ENCODE results near the gene FIBIN.
"Not testable (repeated sequence)": the region's sequence is repeated elsewhere in the genome, so short reads cannot be mapped to it uniquely, and the experiment has no call there.

Gene FIBIN

GRCh38 chr11:26993965-26994457 lies at the start of gene FIBIN:
Gene FIBIN, plus strand, starts transcription at chr11:26994112. Its CDS starts 415 bp downstream, at chr11:26994527.
- DNase-seq = peak; percentile 48

DNA sequence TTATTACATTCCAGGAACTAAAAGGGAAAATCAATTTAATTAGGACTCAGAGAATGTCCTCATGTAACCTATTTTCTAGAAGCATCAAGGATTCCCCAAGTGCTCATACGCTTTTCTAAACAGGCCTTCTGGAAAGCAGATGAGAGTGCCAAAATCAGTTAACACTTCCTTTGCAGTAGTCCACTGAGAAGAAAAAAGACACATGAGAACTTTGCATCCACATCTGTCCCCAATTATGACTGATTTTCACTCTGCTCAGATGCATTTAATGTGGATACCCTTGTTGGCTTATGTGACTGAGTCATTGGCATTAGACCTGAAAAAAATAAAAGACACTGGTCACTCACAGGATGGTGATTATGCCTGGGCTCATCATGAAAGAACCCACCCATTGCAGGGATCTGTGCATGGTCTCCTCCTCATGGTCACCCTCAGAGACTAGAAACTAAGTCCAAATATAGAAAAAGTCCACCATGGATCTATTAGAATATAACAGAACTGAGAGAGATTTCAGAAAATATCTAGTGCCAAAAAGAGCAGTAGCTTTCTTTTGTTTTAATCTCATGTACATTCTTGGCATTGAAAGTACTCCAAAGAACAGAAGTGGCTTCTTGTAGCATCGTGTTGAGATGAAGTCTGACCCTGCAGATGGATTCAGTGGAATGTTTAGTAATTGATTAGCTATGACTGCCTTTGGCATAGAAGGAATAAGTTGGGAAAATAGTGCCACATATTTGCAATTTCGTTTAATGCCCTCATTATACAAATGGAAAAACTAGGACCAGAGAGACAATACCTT lies 48.8 kb upstream of the FIBIN start:
- peak; percentile 73 for DNase-seq

GRCh38 chr11:26946257-26946716 lies 47.6 kb upstream of the FIBIN start:
- DNase-seq = peak; percentile 73

- peak; percentile 98 for DNase-seq
Observed at GRCh38 chr11:26947379-26947844, 46.5 kb upstream of the FIBIN start.

- peak; percentile 66 for DNase-seq
Observed at GRCh38 chr11:26947904-26948639, 45.8 kb upstream of the FIBIN start.

GRCh38 chr11:26948881-26949280 lies 45.0 kb upstream of the FIBIN start:
- no peak for DNase-seq

DNA sequence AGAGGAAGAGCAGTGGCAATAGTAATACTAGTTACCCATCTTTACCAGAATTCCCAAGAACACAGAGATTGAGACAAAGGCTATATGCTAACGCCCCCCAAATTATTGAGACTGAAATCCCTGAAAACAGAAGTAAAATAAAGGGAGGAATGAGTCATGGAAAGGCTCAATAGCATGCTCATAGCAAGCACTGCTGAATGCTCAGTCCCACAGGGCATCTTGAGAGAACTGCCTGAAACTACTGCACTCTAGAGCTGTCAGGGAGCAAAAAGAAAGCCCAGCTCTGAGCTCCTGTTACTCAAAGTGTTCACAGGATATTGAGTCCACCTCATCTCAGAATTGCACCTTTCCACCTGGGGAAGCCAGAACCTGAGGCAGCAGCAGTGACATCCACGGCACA lies 44.1 kb upstream of the FIBIN start:
- peak; percentile 16 for DNase-seq

GRCh38 chr11:26950260-26950719 lies 43.6 kb upstream of the FIBIN start:
- peak; percentile 73 for DNase-seq

GRCh38 chr11:26951809-26952515 lies 42.0 kb upstream of the FIBIN start:
- DNase-seq = no peak

GRCh38 chr11:26953770-26954392 lies 40.0 kb upstream of the FIBIN start:
- peak; percentile 29 for DNase-seq

GRCh38 chr11:26958005-26958701 lies 35.8 kb upstream of the FIBIN start:
- DNase-seq = no peak

DNA sequence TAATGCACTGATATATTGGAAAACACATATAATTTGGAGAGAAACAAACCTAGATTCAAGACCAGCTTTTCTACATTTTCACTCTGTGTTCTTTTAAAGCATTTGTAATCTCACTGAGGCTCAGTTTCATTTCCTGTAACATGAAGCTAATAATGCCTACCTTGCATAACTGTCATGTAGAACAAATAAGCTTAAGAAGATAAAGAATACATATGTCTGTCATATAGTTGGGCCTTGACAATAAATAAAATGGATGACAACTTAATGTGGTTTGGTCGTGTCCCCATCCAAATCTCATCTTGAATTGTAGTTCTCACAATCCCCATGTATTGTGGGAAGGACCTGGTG lies 35.2 kb upstream of the FIBIN start:
- DNase-seq = no peak

DNA sequence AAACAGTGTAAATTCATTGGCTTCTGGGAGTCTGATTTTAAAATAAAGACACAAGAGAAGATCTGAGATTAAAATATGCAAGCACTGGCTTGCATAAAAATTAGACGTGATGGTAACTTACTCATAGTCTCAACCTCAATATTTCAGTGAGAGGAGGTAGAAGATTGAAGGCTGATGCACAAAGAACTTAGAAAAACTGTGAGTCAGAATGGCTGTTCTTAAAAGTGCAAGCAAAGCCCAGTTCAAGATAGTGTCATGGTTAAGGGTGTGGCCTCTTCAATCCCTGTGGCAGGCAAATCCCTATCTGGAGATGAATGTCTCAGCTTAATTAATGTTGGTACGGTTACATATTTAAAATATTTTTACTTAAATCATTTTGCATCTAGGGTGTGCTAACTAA lies 33.6 kb upstream of the FIBIN start:
- peak; percentile 42 for DNase-seq

- DNase-seq = no peak
Observed at GRCh38 chr11:26963764-26964163, 30.1 kb upstream of the FIBIN start.

DNA sequence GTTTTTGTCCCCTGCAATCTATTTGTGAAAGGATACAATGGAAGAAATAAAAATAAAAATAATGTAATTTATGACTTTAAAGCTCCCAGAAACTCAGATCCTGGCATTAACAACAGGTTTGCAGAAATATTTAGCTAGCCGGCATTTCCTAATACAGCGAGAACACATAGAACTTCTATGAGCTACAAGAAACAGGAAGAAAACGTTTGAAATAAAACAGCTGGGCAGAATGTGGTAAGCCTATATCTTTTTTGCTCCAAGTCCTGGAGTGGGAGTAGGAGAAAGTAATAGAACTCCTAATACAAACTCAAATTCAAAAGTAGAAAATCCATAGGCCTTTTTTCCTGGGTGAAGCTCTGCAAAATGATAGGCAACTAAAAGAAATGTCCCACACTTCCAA lies 29.6 kb upstream of the FIBIN start:
- DNase-seq = no peak

GRCh38 chr11:26964847-26965485 lies 28.9 kb upstream of the FIBIN start:
- DNase-seq = not testable (repeated sequence)

DNA sequence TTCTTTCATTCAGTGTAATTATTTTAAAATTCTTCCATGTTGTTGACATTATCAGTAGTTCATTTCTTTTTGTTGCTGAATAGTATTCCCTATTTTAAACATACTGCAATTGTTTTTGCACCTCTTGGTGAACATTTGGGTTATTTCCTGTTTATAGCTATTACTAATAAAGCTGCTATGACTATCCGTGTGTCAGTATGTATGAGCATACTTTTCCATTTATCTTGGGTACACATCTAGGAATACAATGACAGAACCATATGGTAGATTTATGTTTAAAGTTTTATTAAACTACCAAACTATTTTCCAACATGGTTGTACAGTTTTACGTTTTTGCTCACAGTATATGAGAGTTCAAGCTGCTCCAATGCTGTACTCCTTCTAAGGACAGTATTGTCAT lies 22.0 kb upstream of the FIBIN start:
- peak; percentile 59 for DNase-seq

- DNase-seq = peak; percentile 70
Observed at GRCh38 chr11:26974069-26974783, 19.7 kb upstream of the FIBIN start.

GRCh38 chr11:26974996-26975395 lies 18.9 kb upstream of the FIBIN start:
- no peak for DNase-seq

GRCh38 chr11:26976389-26976788 lies 17.5 kb upstream of the FIBIN start:
- DNase-seq = peak; percentile 85

DNA sequence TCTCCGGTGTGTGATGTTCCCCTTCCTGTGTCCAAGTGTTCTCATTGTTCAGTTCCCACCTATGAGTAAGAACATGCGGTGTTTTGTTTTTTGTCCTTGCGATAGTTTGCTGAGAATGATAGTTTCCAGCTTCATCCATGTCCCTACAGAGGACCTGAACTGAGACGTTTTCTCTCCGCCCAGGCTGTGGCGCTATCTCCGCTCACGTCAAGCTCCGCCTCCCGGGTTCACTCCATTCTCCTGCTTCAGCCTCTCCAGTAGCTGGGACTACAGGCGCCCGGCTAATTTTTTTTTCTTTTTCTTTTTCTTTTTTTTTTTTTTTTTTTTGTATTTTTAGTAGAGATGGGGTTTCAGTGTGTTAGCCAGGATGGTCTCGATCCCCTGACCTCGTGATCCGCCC lies 16.7 kb upstream of the FIBIN start:
- DNase-seq = not testable (repeated sequence)

All from EL (cell line).